HEK293 (cell line): ENCODE results near the gene CXCL12.

ENCODE experiments used
- MYNN ChIP-seq: fragments of 450-650 bp; formaldehyde crosslinking; IDR thresholded peaks from 2 replicates; pipeline ENCODE4 v1.5.1; 2016; ENCODE audit warnings: missing biosample characterization, missing genetic modification characterization, borderline replicate concordance
- YY1 ChIP-seq: fragments of 450-650 bp; formaldehyde crosslinking; IDR thresholded peaks from 2 replicates; pipeline ENCODE4 v1.5.1; 2018; ENCODE audit warnings: missing biosample characterization, missing genetic modification characterization
- ZNF112 ChIP-seq: fragments of 450-650 bp; formaldehyde crosslinking; IDR thresholded peaks from 2 replicates; pipeline ENCODE4 v1.5.0; 2017; ENCODE audit warnings: missing biosample characterization, missing genetic modification characterization
- ZNF266 ChIP-seq: fragments of 450-650 bp; formaldehyde crosslinking; IDR thresholded peaks from 2 replicates; pipeline ENCODE4 v1.5.1; 2016; ENCODE audit warnings: missing biosample characterization, missing genetic modification characterization, low read depth
- ZNF302 ChIP-seq: fragments of 450-650 bp; formaldehyde crosslinking; IDR thresholded peaks from 2 replicates; pipeline ENCODE4 v1.5.1; 2016; ENCODE audit warnings: missing biosample characterization, missing genetic modification characterization, low read depth
- ZNF324 ChIP-seq: fragments of 450-650 bp; formaldehyde crosslinking; IDR thresholded peaks from 2 replicates; pipeline ENCODE4 v1.5.1; 2016; ENCODE audit warnings: missing biosample characterization, missing genetic modification characterization
- ZNF830 ChIP-seq: fragments of 450-650 bp; IDR thresholded peaks from 2 replicates; pipeline ENCODE4 v1.5.0; 2018; ENCODE audit warnings: missing biosample characterization, missing genetic modification characterization, low read depth, mild to moderate bottlenecking, moderate library complexity
- ZXDB ChIP-seq: fragments of 450-650 bp; formaldehyde crosslinking; IDR thresholded peaks from 2 replicates; pipeline ENCODE4 v1.5.1; 2016; ENCODE audit warnings: missing biosample characterization, missing genetic modification characterization
- TF ChIP-seq, protein P1 (sequence below): fragments of 450-650 bp; formaldehyde crosslinking; IDR thresholded peaks from 2 replicates; pipeline ENCODE4 v1.5.1; 2016; ENCODE audit warnings: missing biosample characterization, missing genetic modification characterization
- TF ChIP-seq, protein P2 (sequence below): fragments of 450-650 bp; formaldehyde crosslinking; IDR thresholded peaks from 2 replicates; pipeline ENCODE4 v1.5.1; 2016; ENCODE audit warnings: missing biosample characterization, missing genetic modification characterization
- TF ChIP-seq, protein P3 (sequence below): fragments of 450-650 bp; formaldehyde crosslinking; IDR thresholded peaks from 2 replicates; pipeline ENCODE4 v1.5.1; 2017; ENCODE audit warnings: missing biosample characterization, mild to moderate bottlenecking, missing genetic modification characterization, moderate library complexity
- TF ChIP-seq, protein P4 (sequence below): fragments of 450-650 bp; formaldehyde crosslinking; IDR thresholded peaks from 2 replicates; pipeline ENCODE4 v1.5.1; 2016; ENCODE audit warnings: missing biosample characterization, missing genetic modification characterization

DNA sequence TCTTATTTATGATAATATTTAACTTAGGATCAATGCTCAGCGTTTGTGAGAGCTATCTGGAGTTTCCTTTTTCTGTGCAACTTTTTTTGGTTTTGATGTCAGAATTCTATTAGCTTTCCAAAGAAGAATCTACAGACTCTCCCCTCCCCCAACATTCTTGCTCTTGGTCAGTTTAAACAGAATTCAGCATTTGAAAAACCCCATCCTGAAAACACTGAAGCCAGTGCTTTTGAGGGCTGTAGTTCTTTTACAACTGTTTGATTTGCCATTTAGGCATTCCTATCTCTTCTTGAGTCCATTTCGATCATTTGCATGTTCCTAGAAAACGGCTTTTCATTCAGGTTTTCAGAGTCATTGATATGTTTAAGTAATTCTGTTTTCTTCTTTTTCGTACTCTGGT is 15.6 kb upstream of the CXCL12 start:
- TF ChIP-seq, protein P1, sequence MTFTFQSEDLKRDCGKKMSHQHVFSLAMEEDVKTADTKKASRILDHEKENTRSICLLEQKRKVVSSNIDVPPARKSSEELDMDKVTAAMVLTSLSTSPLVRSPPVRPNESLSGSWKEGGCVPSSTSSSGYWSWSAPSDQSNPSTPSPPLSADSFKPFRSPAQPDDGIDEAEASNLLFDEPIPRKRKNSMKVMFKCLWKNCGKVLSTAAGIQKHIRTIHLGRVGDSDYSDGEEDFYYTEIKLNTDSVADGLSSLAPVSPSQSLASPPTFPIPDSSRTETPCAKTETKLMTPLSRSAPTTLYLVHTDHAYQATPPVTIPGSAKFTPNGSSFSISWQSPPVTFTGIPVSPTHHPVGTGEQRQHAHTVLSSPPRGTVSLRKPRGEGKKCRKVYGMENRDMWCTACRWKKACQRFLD: no peak
- TF ChIP-seq, protein P2, sequence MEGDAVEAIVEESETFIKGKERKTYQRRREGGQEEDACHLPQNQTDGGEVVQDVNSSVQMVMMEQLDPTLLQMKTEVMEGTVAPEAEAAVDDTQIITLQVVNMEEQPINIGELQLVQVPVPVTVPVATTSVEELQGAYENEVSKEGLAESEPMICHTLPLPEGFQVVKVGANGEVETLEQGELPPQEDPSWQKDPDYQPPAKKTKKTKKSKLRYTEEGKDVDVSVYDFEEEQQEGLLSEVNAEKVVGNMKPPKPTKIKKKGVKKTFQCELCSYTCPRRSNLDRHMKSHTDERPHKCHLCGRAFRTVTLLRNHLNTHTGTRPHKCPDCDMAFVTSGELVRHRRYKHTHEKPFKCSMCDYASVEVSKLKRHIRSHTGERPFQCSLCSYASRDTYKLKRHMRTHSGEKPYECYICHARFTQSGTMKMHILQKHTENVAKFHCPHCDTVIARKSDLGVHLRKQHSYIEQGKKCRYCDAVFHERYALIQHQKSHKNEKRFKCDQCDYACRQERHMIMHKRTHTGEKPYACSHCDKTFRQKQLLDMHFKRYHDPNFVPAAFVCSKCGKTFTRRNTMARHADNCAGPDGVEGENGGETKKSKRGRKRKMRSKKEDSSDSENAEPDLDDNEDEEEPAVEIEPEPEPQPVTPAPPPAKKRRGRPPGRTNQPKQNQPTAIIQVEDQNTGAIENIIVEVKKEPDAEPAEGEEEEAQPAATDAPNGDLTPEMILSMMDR: no peak
- TF ChIP-seq ZNF266 (tag by site-specific recombination): no peak
- TF ChIP-seq YY1 (tag by site-specific recombination): no peak
- TF ChIP-seq, protein P3, sequence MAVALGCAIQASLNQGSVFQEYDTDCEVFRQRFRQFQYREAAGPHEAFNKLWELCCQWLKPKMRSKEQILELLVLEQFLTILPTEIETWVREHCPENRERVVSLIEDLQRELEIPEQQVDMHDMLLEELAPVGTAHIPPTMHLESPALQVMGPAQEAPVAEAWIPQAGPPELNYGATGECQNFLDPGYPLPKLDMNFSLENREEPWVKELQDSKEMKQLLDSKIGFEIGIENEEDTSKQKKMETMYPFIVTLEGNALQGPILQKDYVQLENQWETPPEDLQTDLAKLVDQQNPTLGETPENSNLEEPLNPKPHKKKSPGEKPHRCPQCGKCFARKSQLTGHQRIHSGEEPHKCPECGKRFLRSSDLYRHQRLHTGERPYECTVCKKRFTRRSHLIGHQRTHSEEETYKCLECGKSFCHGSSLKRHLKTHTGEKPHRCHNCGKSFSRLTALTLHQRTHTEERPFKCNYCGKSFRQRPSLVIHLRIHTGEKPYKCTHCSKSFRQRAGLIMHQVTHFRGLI (tag by site-specific recombination): no peak
- TF ChIP-seq, protein P4, sequence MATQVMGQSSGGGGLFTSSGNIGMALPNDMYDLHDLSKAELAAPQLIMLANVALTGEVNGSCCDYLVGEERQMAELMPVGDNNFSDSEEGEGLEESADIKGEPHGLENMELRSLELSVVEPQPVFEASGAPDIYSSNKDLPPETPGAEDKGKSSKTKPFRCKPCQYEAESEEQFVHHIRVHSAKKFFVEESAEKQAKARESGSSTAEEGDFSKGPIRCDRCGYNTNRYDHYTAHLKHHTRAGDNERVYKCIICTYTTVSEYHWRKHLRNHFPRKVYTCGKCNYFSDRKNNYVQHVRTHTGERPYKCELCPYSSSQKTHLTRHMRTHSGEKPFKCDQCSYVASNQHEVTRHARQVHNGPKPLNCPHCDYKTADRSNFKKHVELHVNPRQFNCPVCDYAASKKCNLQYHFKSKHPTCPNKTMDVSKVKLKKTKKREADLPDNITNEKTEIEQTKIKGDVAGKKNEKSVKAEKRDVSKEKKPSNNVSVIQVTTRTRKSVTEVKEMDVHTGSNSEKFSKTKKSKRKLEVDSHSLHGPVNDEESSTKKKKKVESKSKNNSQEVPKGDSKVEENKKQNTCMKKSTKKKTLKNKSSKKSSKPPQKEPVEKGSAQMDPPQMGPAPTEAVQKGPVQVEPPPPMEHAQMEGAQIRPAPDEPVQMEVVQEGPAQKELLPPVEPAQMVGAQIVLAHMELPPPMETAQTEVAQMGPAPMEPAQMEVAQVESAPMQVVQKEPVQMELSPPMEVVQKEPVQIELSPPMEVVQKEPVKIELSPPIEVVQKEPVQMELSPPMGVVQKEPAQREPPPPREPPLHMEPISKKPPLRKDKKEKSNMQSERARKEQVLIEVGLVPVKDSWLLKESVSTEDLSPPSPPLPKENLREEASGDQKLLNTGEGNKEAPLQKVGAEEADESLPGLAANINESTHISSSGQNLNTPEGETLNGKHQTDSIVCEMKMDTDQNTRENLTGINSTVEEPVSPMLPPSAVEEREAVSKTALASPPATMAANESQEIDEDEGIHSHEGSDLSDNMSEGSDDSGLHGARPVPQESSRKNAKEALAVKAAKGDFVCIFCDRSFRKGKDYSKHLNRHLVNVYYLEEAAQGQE (tag by site-specific recombination): no peak
- no peak for TF ChIP-seq ZNF324 (tag by site-specific recombination)
- no peak for TF ChIP-seq ZNF830 (tag by site-specific recombination)
- TF ChIP-seq ZXDB (tag by site-specific recombination): no peak
- TF ChIP-seq ZNF112 (tag by site-specific recombination): no peak
- TF ChIP-seq ZNF302 (tag by site-specific recombination): no peak
- no peak for TF ChIP-seq MYNN (tag by site-specific recombination)
